ENCODE results near the gene RAB40AL. TPM values are rescaled to one million over a fixed set of nuclear protein-coding genes. Genes with fewer than 3 reads are reported as not detected.

RAB40AL gene
- total and polyA plus RNA-seq, 2 of the 8 experiments (the other 6 are each of a cell fraction or from before 2014, with no cell fraction given): 0.27 to 0.30 TPM

- FAIRE-seq: no peak
- CTCF ChIA-PET (ENCODE audit: partially characterized antibody): interaction anchor here (1.4 kb wide), 1 partner anchor 17 kb away, joined by 7 read pairs; no protein-coding TSS in a partner anchor
- no CpG with 5 or more reads among the region's 2 CpGs for WGBS, 2 experiments (ENCODE audit: extremely low coverage in 1 of 2, insufficient coverage in 1 of 2, insufficient read length in 1 of 2, insufficient replicate concordance in 2 of 2, low coverage in 1 of 2, low lambda C conversion rate in 2 of 2, missing lambda C conversion rate in 1 of 2)
- TF ChIP-seq SAP30 (IDR thresholded peaks at IDR 0.05; ENCODE audit: insufficient read depth, insufficient replicate concordance, low read length) (no peak), CHD1 (IDR thresholded peaks at IDR 0.05; ENCODE audit: low read depth, low read length) (no peak), EZH2 (IDR thresholded peaks at IDR 0.05; ENCODE audit: low read depth, low read length, severe bottlenecking) (no peak), BCL11A (IDR thresholded peaks at IDR 0.05; ENCODE audit: low read depth in 2 of 2, low read length in 2 of 2) (no peak), ASH2L (IDR thresholded peaks at IDR 0.05; ENCODE audit: low read length) (no peak)
These were observed 31.1 kb downstream of the RAB40AL start for GRCh38 chrX:102968216-102968615.

More at GRCh38 chrX:102968216-102968615, 31.1 kb downstream of the RAB40AL start:
- no peak overlapping the region for H4K5ac ChIP-seq (ENCODE audit: insufficient read length, low read depth, low read length)
- no peak overlapping the region for H2BK5ac ChIP-seq (ENCODE audit: low read depth, low read length)
- no peak overlapping the region for H3K56ac ChIP-seq (replicated peaks; ENCODE audit: insufficient read length, low read depth, low read length)
- H4K91ac ChIP-seq (replicated peaks; ENCODE audit: insufficient read length, low read length): no peak overlapping the region
- no peak overlapping the region for H3K4me2 ChIP-seq (ENCODE audit: insufficient read depth in 1 of 2, low read depth in 2 of 2, low read length in 2 of 2)
- H3K79me1 ChIP-seq (ENCODE audit: low read depth, low read length): no peaks in the 10 kb centered on the region
- H3K14ac ChIP-seq (ENCODE audit: insufficient read length): no peak overlapping the region
- no peak for DNase-seq (ENCODE audit: low read depth in 1 of 2, low spot score in 2 of 2)
- H2AFZ ChIP-seq (ENCODE audit: low read length): no peak overlapping the region
- POLR2A ChIA-PET (ENCODE audit: partially characterized antibody): no interaction called here
- H2BK120ac ChIP-seq (replicated peaks; ENCODE audit: low read depth, low read length): no peak overlapping the region
- H3K79me2 ChIP-seq (ENCODE audit: control insufficient read depth in 1 of 2, insufficient read depth in 2 of 2, low read length in 2 of 2): no peaks in the 10 kb centered on the region
- no peaks in the 10 kb centered on the region for H4K20me1 ChIP-seq (replicated peaks in 1 of 2; ENCODE audit: control insufficient read depth in 1 of 2, insufficient read depth in 2 of 2, low read length in 2 of 2)
- H3K9ac ChIP-seq (replicated peaks in 1 of 4; ENCODE audit: extremely low read depth in 1 of 4, low read depth in 3 of 4, low read length in 3 of 4): no peak overlapping the region
- no peaks in the 10 kb centered on the region for H3K4me1 ChIP-seq (replicated peaks in 1 of 4; ENCODE audit: control insufficient read depth in 3 of 4, insufficient read depth in 4 of 4, low read length in 3 of 4)
- no peak overlapping the region for H3K4me3 ChIP-seq (ENCODE audit: extremely low read depth in 1 of 4, insufficient read depth in 2 of 4, low read depth in 3 of 4, low read length in 4 of 4)
- no peak overlapping the region for H3K27ac ChIP-seq (ENCODE audit: low read depth, low read length)
- H3K4ac ChIP-seq (replicated peaks; ENCODE audit: insufficient read length, low read depth, low read length): no peak overlapping the region
- peaks cover 0 to 3% of the 10 kb centered on the region in 2 experiments; a peak in 1 of 4 replicates for H3K9me3 ChIP-seq (ENCODE audit: insufficient read depth in 2 of 2, low read depth in 1 of 2, low read length in 1 of 2)
- H2BK20ac ChIP-seq (ENCODE audit: low read length): no peak overlapping the region
- H3K27me3 ChIP-seq (replicated peaks in 1 of 4; ENCODE audit: control insufficient read depth in 3 of 4, extremely low read depth in 1 of 4, insufficient read depth in 3 of 4, low read length in 3 of 4): no peaks in the 10 kb centered on the region
- H3K23me2 ChIP-seq (ENCODE audit: low read depth, low read length): no peaks in the 10 kb centered on the region
- H3K23ac ChIP-seq (ENCODE audit: insufficient read length): no peak overlapping the region
- H3K18ac ChIP-seq (ENCODE audit: extremely low read depth, low read length): no peak overlapping the region
- no peak overlapping the region for H2BK15ac ChIP-seq (ENCODE audit: low read length)
- no peak overlapping the region for H2AK5ac ChIP-seq (ENCODE audit: low read depth, low read length)
- H3K36me3 ChIP-seq (ENCODE audit: control insufficient read depth in 2 of 4, insufficient read depth in 4 of 4, low read length in 3 of 4): no peaks in the 10 kb centered on the region
- no peak overlapping the region for H2BK12ac ChIP-seq (ENCODE audit: low read depth, low read length)
- H4K8ac ChIP-seq (ENCODE audit: extremely low read depth, insufficient read depth, low read length): no peak overlapping the region

All from H1 (cell line).